ENCODE measurements around the gene CHST2. TPM values are rescaled to one million over a fixed set of nuclear protein-coding genes. Genes with fewer than 3 reads are reported as not detected.

Gene CHST2
- total RNA-seq (2022; extraction: Qiagen RNA extraction), result 0.55 to 0.99 TPM (median 0.79 TPM) in 5 replicates

GRCh38 chr3:143119009-143119914 is at the start of gene CHST2:
CHST2 (plus strand) TSS chr3:143119771; CDS start chr3:143120817, 1,046 bp downstream.

Other genes starting within 250 kb of the CHST2 start
- 28.4 to 37.5 TPM (median 29.0 TPM) in 5 replicates for gene PCOLCE2, start 230.7 kb upstream of the CHST2 start, total RNA-seq (2022; extraction: Qiagen RNA extraction)
- gene PAQR9, start 156.1 kb upstream of the CHST2 start, total RNA-seq (2022; extraction: Qiagen RNA extraction), result 3.0 to 3.7 TPM (median 3.2 TPM) in 5 replicates
- 70.4 to 115 TPM (median 84.6 TPM) in 5 replicates for gene U2SURP, start 118.2 kb upstream of the CHST2 start, total RNA-seq (2022; extraction: Qiagen RNA extraction)